Esophagus mucosa (tissue), 1 donor: ENCODE data around the gene FIGN. TPM values are rescaled to one million over a fixed set of nuclear protein-coding genes. Genes with fewer than 3 reads are reported as not detected.

ENCODE experiments used
- ATAC-seq: fragments of 200-7000 bp; cut with Tn5 transposase; one replicate; pipeline ENCODE4 v1.9.1; 2020
- total RNA-seq: library from RNA; stranded (reverse); gene quantifications from one replicate; pipeline ENCODE4 v1.2.4, GENCODE V29; 2023
- donor health status: DM: yes; HTN: yes; CAD: no.

Gene FIGN
- total RNA-seq, 1 donor from 2014 or later = 1.0 TPM

- ATAC-seq = no peak
Observed at GRCh38 chr2:163553601-163554000, 182.2 kb downstream of the FIGN start.

- no peak for ATAC-seq
Observed at GRCh38 chr2:163552758-163553157, 183.1 kb downstream of the FIGN start.

- no peak for ATAC-seq
Observed at GRCh38 chr2:163551616-163552373, 184.0 kb downstream of the FIGN start.

DNA sequence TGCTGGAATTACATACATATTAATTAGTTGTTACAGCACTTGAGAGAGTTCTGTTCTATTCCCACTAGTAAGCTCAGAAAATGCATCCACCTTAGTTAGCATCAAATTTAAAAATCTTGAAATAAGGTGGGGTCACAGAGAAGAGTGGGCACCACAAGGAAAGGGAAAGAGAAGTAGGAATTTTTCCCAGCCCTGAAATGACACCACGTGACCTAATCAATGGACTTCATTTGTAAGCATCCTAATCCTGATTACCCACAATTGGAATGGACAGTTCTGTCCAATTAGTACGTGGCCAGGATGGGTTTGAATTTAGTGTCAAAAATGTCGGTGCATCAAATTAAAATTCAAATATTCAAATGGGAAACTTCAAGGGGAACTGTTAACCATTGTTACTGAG lies 186.8 kb downstream of the FIGN start:
- ATAC-seq = no peak
